Chondrocyte (in vitro differentiated cells): ENCODE data around the gene SPATA18. TPM values are rescaled to one million over a fixed set of nuclear protein-coding genes. Genes with fewer than 3 reads are reported as not detected.

Experiments
- DNase-seq: peaks from one replicate; pipeline ENCODE4 v3.0.0; 2021; ENCODE audit warnings: mixed read lengths, low spot score
- H3K27ac Mint-ChIP-seq: one replicate; pipeline ENCODE4 v1.8.0; 2021; ENCODE audit warnings: mild to moderate bottlenecking, moderate library complexity, mixed read lengths; ENCODE audit not compliant: unreplicated experiment
- H3K27me3 Mint-ChIP-seq: 2 replicates; pipeline ENCODE4 v1.8.0; 2021; ENCODE audit warnings: low read depth, mixed read lengths
- H3K36me3 Mint-ChIP-seq: 2 replicates; pipeline ENCODE4 v1.8.0; 2021; ENCODE audit warnings: low read depth, mixed read lengths
- H3K4me1 Mint-ChIP-seq: 2 replicates; pipeline ENCODE4 v1.8.0; 2021; ENCODE audit warnings: low read depth, mild to moderate bottlenecking, mixed read lengths
- H3K4me3 Mint-ChIP-seq: one replicate; pipeline ENCODE4 v1.8.0; 2021; ENCODE audit warnings: mild to moderate bottlenecking, moderate library complexity, mixed read lengths; ENCODE audit not compliant: unreplicated experiment
- H3K9me3 Mint-ChIP-seq: 2 replicates; pipeline ENCODE4 v1.8.0; 2021; ENCODE audit warnings: low read depth, mixed read lengths
- CTCF ChIP-seq: fragments of 200-600 bp; sonication (generic); IDR thresholded peaks from 2 replicates; pipeline ENCODE4 v1.5.0; 2021; ENCODE audit warnings: antibody characterized with exemption, mild to moderate bottlenecking, moderate library complexity
- total RNA-seq: library from RNA; stranded (reverse); gene quantifications from 3 replicates; pipeline ENCODE4 v1.2.1, GENCODE V29; 2021

SPATA18 gene
- total RNA-seq, 1 donor from 2014 or later: 18.7 TPM

- H3K36me3 Mint-ChIP-seq: peaks cover 8% of the 10 kb centered on the region
- H3K4me1 Mint-ChIP-seq: peaks cover 7% of the 10 kb centered on the region
- H3K27ac Mint-ChIP-seq: no peak overlapping the region
- no peak for DNase-seq
- H3K27me3 Mint-ChIP-seq: no peaks in the 10 kb centered on the region
- H3K4me3 Mint-ChIP-seq: no peak overlapping the region
- H3K9me3 Mint-ChIP-seq: no peaks in the 10 kb centered on the region
- no peak for TF ChIP-seq CTCF
Measured at GRCh38 chr4:52017814-52018213, 33.3 kb upstream of the SPATA18 start.

- no peak for TF ChIP-seq CTCF
- peak within 1 kb of the TSS; percentile 19 for H3K27ac Mint-ChIP-seq
Measured at GRCh38 chr4:52019936-52020657, 31.0 kb upstream of the SPATA18 start, which contains the start of gene LRRC66. TSS of gene LRRC66 (minus strand) at chr4:52020363. CDS start at chr4:52017613, 2,750 bp downstream.

GRCh38 chr4:52028970-52029369 lies 22.1 kb upstream of the SPATA18 start:
- peaks cover 26% of the 10 kb centered on the region for H3K4me1 Mint-ChIP-seq
- peaks cover 38% of the 10 kb centered on the region for H3K36me3 Mint-ChIP-seq
- no peak for DNase-seq
- no peak overlapping the region for H3K4me3 Mint-ChIP-seq
- no peaks in the 10 kb centered on the region for H3K9me3 Mint-ChIP-seq
- H3K27ac Mint-ChIP-seq: no peak overlapping the region
- no peaks in the 10 kb centered on the region for H3K27me3 Mint-ChIP-seq
- TF ChIP-seq CTCF: no peak

More at GRCh38 chr4:52019936-52020657, 31.0 kb upstream of the SPATA18 start, which contains the start of gene LRRC66:
- H3K9me3 Mint-ChIP-seq: no peaks in the 10 kb centered on the region
- no peak within 1 kb of the TSS for H3K4me3 Mint-ChIP-seq
- no peaks in the 10 kb centered on the region for H3K27me3 Mint-ChIP-seq
- peaks cover 13% of the 10 kb centered on the region for H3K36me3 Mint-ChIP-seq
- H3K4me1 Mint-ChIP-seq: peaks cover 7% of the 10 kb centered on the region
- no peak for DNase-seq

- Mint-ChIP-seq H3K36me3 (peaks cover 28% of the 10 kb centered on the region), H3K4me3 (no peak overlapping the region), H3K9me3 (no peaks in the 10 kb centered on the region), H3K27me3 (no peaks in the 10 kb centered on the region), H3K4me1 (peaks cover 50% of the 10 kb centered on the region), H3K27ac (no peak overlapping the region)
- no peak for DNase-seq
- no peak for TF ChIP-seq CTCF
Measured at GRCh38 chr4:52032005-52032404, 19.1 kb upstream of the SPATA18 start.

GRCh38 chr4:52035190-52035589 lies 15.9 kb upstream of the SPATA18 start:
- Mint-ChIP-seq H3K4me1 (peaks cover 51% of the 10 kb centered on the region), H3K27ac (no peak overlapping the region)

More at GRCh38 chr4:52035190-52035589, 15.9 kb upstream of the SPATA18 start:
- peaks cover 18% of the 10 kb centered on the region for H3K36me3 Mint-ChIP-seq
- H3K9me3 Mint-ChIP-seq: no peaks in the 10 kb centered on the region
- peak overlapping the region; percentile 22 for H3K4me3 Mint-ChIP-seq
- DNase-seq: no peak
- no peak for TF ChIP-seq CTCF
- no peaks in the 10 kb centered on the region for H3K27me3 Mint-ChIP-seq
